CD14-positive monocyte (primary cell): Measurements from ENCODE around the gene TMEM87A. TPM values are rescaled to one million over a fixed set of nuclear protein-coding genes. Genes with fewer than 3 reads are reported as not detected.

ENCODE experiments used
- DNase-seq, 3 donors: peaks; one replicate each; pipeline ENCODE4 v3.0.0-alpha.2; 2011 to 2022
- H2AFZ ChIP-seq: 2 replicates; pipeline ENCODE4 v1.6.0; 2012; ENCODE audit warnings: mild to moderate bottlenecking, low read depth, low read length, inconsistent platforms; ENCODE audit not compliant: insufficient read depth, poor library complexity, severe bottlenecking
- H3K27ac ChIP-seq, 2 donors: 1 replicate in 1 of 2; 2 replicates in 1 of 2; pipeline ENCODE4 v1.5.1; 2012 to 2013; ENCODE audit warnings: low read length in 2 of 2, control low read depth in 1 of 2, inconsistent platforms in 1 of 2, low read depth in 1 of 2, mild to moderate bottlenecking in 1 of 2
- H3K27me3 ChIP-seq, 2 donors: one replicate each; pipeline versions ENCODE4 v1.6.0 to v1.6.1; 2011 to 2013; ENCODE audit warnings: low read length in 2 of 2; ENCODE audit not compliant: control insufficient read depth in 2 of 2, insufficient read depth in 2 of 2
- H3K36me3 ChIP-seq, 2 donors: replicated peaks in 1 of 2; 1 replicate in 1 of 2; 2 replicates in 1 of 2; pipeline versions ENCODE4 v1.5.1 to v1.6.1; 2012 to 2013; ENCODE audit warnings: low read length in 2 of 2, control low read depth in 1 of 2, inconsistent platforms in 1 of 2, mild to moderate bottlenecking in 1 of 2; ENCODE audit not compliant: insufficient read depth in 2 of 2, control insufficient read depth in 1 of 2
- H3K4me1 ChIP-seq, 2 donors: 1 replicate in 1 of 2; 2 replicates in 1 of 2; pipeline versions ENCODE4 v1.5.1 to v1.6.1; 2012 to 2013; ENCODE audit warnings: low read length in 2 of 2, control low read depth in 1 of 2, inconsistent platforms in 1 of 2, mild to moderate bottlenecking in 1 of 2, moderate library complexity in 1 of 2; ENCODE audit not compliant: insufficient read depth in 2 of 2, control insufficient read depth in 1 of 2
- H3K4me2 ChIP-seq: replicated peaks from 2 replicates; pipeline ENCODE3; 2012; ENCODE audit warnings: low read length, moderate library complexity, mild to moderate bottlenecking; ENCODE audit not compliant: poor library complexity, severe bottlenecking; ENCODE audit errors: extremely low read depth
- H3K4me3 ChIP-seq, 3 experiments: fragments of 200-600 bp in 1 of 3; sonication (generic) in 1 of 3; replicated peaks in 1 of 3; 1 replicate in 2 of 3; 2 replicates in 1 of 3; pipeline ENCODE4 v1.5.1; 2011 to 2013; ENCODE audit warnings: low read length in 3 of 3, mild to moderate bottlenecking in 3 of 3, control low read depth in 2 of 3, low read depth in 2 of 3, inconsistent platforms in 1 of 3, moderate library complexity in 1 of 3
- H3K79me2 ChIP-seq: 2 replicates; pipeline ENCODE4 v1.6.0; 2012; ENCODE audit warnings: mild to moderate bottlenecking, control low read depth, inconsistent platforms, low read length, moderate library complexity; ENCODE audit not compliant: insufficient read depth
- H3K9ac ChIP-seq: 2 replicates; pipeline ENCODE4 v1.6.0; 2017; ENCODE audit warnings: low read length, mild to moderate bottlenecking; ENCODE audit not compliant: insufficient read depth, poor library complexity, severe bottlenecking
- H3K9me3 ChIP-seq, 2 donors: replicated peaks in 1 of 2; 1 replicate in 1 of 2; 2 replicates in 1 of 2; pipeline versions ENCODE4 v1.5.1 to v1.6.1; 2012 to 2013; ENCODE audit warnings: low read length in 2 of 2, control low read depth in 1 of 2; ENCODE audit not compliant: control insufficient read depth in 1 of 2, insufficient read depth in 1 of 2
- H4K20me1 ChIP-seq: 2 replicates; pipeline ENCODE4 v1.6.0; 2012; ENCODE audit warnings: mild to moderate bottlenecking, low read length, control low read depth, moderate library complexity; ENCODE audit not compliant: insufficient read depth
- H3K27ac Mint-ChIP-seq, 7 donors: one replicate each; pipeline ENCODE4 v1.8.0; 2020; ENCODE audit warnings: mild to moderate bottlenecking in 7 of 7, mixed read lengths in 7 of 7, moderate library complexity in 6 of 7, inconsistent platforms in 2 of 7
- H3K27me3 Mint-ChIP-seq, 3 donors: one replicate each; pipeline ENCODE4 v1.8.0; 2021 to 2022; ENCODE audit warnings: low read depth in 3 of 3, mild to moderate bottlenecking in 3 of 3, mixed read lengths in 3 of 3, moderate library complexity in 3 of 3, inconsistent platforms in 1 of 3
- H3K36me3 Mint-ChIP-seq, 2 donors: one replicate each; pipeline ENCODE4 v1.8.0; 2020; ENCODE audit warnings: mixed read lengths in 2 of 2, inconsistent platforms in 1 of 2, mild to moderate bottlenecking in 1 of 2
- H3K4me1 Mint-ChIP-seq: one replicate; pipeline ENCODE4 v1.8.0; 2020; ENCODE audit warnings: mild to moderate bottlenecking, mixed read lengths
- H3K4me3 Mint-ChIP-seq, 2 donors: one replicate each; pipeline ENCODE4 v1.8.0; 2020; ENCODE audit warnings: mild to moderate bottlenecking in 2 of 2, mixed read lengths in 2 of 2, moderate library complexity in 1 of 2
- H3K9me3 Mint-ChIP-seq, 7 donors: one replicate each; pipeline ENCODE4 v1.8.0; 2020 to 2022; ENCODE audit warnings: mixed read lengths in 7 of 7, mild to moderate bottlenecking in 6 of 7, moderate library complexity in 6 of 7, inconsistent platforms in 2 of 7
- CTCF ChIP-seq: fragments of 200-600 bp; IDR thresholded peaks from one replicate; pipeline ENCODE4 v1.8.0; 2022; ENCODE audit warnings: antibody characterized with exemption, mild to moderate bottlenecking
- WGBS: methylation state at CpG from one replicate; pipeline ENCODE4 v1.1.5; 2013; ENCODE audit warnings: missing lambda C conversion rate; ENCODE audit not compliant: insufficient coverage; 5-methylcytosine and 5-hydroxymethylcytosine counted together
- intact Hi-C, 2 donors: fragments of 100-400 bp; cut with micrococcal nuclease; formaldehyde crosslinking; loops; one replicate each; pipeline versions ENCODE4 v1.15.0 to v1.15.1; 2023
- polyA plus RNA-seq, 3 donors: library from polyadenylated mRNA; depleted of rRNA in 1 of 3; unstranded in 2 of 3; stranded (reverse) in 1 of 3; fragments of 300-500 nt in 2 of 3; fragments of >200 nt in 1 of 3; fragmentation: Illumina TruSeq in 2 of 3; gene quantifications; 1 replicate in 2 of 3; 2 replicates in 1 of 3; pipeline ENCODE4 v1.2.3, GENCODE V29; 2012 to 2021

TMEM87A gene
- polyA plus RNA-seq, 3 donors, result 24.4 to 49.4 (median 39.3) TPM

DNA sequence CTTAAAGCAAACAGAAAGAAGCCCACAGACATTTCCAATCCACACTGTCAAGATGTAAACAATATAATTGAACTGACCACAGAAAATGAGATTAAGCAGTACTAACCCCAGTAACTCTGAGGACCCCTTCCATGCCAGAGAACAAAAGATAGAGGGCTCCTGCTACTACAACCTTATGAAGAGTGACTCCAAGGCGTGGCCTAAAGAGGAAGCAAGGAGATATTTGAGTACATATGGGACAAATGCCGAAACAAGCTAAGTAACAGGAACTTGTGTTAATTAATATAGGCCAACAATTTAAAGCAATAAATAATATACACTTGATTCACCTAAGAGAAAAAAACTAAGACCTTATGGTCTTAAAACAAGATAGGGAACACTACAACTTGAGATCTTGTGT, 40.1 kb downstream of the TMEM87A start:
- H3K4me3 ChIP-seq, result no peak overlapping the region
- peak overlapping the region in 1 of 2 donors; percentile 22 for H3K27ac ChIP-seq
- no peak overlapping the region for H3K9ac ChIP-seq
- no peaks in the 10 kb centered on the region for H3K27me3 ChIP-seq
- Mint-ChIP-seq H3K36me3 (peaks cover 73 to 97% of the 10 kb centered on the region in 2 donors), H3K9me3 (no peaks in the 10 kb centered on the region), H3K27ac (peak overlapping the region in 4 of 7 donors; percentile 10 to 71 (median 24)), H3K4me3 (no peak overlapping the region), H3K27me3 (no peaks in the 10 kb centered on the region), H3K4me1 (no peaks in the 10 kb centered on the region)
- no peak for DNase-seq
- H2AFZ ChIP-seq, result no peak overlapping the region
- TF ChIP-seq CTCF, result no peak
- peaks cover 89 to 99% of the 10 kb centered on the region in 2 donors for H3K36me3 ChIP-seq
- peaks cover 25% of the 10 kb centered on the region for H4K20me1 ChIP-seq
- H3K4me2 ChIP-seq, result no peak overlapping the region
- no peaks in the 10 kb centered on the region for H3K4me1 ChIP-seq
- no CpG with 5 or more reads among the region's 2 CpGs for WGBS
- intact Hi-C loops, result loop anchor here in 1 of 2 donors (10.0 kb wide), 1 partner anchor 192 kb away; no protein-coding TSS in a partner anchor
- H3K9me3 ChIP-seq, result no peaks in the 10 kb centered on the region
- H3K79me2 ChIP-seq, result no peaks in the 10 kb centered on the region

DNA sequence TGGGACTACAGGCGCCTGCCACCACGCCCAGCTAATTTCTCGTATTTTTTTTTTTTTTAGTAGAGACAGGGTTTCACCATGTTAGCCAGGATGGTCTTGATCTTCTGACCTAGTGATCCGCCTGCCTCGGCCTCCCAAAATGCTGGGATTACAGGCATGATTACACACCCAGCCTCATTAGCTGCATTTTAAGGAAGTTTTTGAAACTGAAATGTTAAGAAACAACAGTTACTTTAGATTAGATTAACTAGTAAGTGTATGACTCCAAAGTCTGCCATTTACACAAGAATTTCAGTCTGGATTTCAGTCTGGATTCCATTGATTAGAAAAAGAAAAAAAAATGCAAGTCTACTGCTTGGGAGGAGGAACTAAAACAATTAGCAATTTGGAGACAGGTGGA, 40.6 kb downstream of the TMEM87A start:
- no peak overlapping the region for H2AFZ ChIP-seq
- no peaks in the 10 kb centered on the region for H3K4me1 ChIP-seq
- peaks cover 89 to 99% of the 10 kb centered on the region in 2 donors for H3K36me3 ChIP-seq
- peak overlapping the region in 1 of 2 donors; percentile 22 for H3K27ac ChIP-seq
- H3K79me2 ChIP-seq, result no peaks in the 10 kb centered on the region
- Mint-ChIP-seq H3K4me1 (no peaks in the 10 kb centered on the region), H3K4me3 (no peak overlapping the region), H3K9me3 (no peaks in the 10 kb centered on the region), H3K36me3 (peaks cover 78 to 97% of the 10 kb centered on the region in 2 donors), H3K27ac (peak overlapping the region in 2 of 7 donors; percentile 21 to 27), H3K27me3 (no peaks in the 10 kb centered on the region)
- no peak for DNase-seq
- H3K4me2 ChIP-seq, result no peak overlapping the region
- no peak overlapping the region for H3K9ac ChIP-seq
- no peaks in the 10 kb centered on the region for H3K9me3 ChIP-seq
- intact Hi-C loops, result loop anchor here in 1 of 2 donors (10.0 kb wide), 1 partner anchor 192 kb away; no protein-coding TSS in a partner anchor
- H3K4me3 ChIP-seq, result no peak overlapping the region
- TF ChIP-seq CTCF, result no peak
- H4K20me1 ChIP-seq, result peaks cover 25% of the 10 kb centered on the region
- H3K27me3 ChIP-seq, result no peaks in the 10 kb centered on the region
- no CpG with 5 or more reads among the region's 5 CpGs for WGBS
